Measurements from ENCODE around the gene GJB3.

GJB3 gene

GRCh38 chr1:34785231-34785874, 4.3 kb downstream of the GJB3 start:
- Histone ChIP-seq H3K27me3 (ENCODE audit: control insufficient read depth, low read length) (no peaks in the 10 kb centered on the region), H3K79me2 (ENCODE audit: control insufficient read depth, low read length) (no peaks in the 10 kb centered on the region), H3K27ac (ENCODE audit: low read depth, low read length) (no peak overlapping the region), H3K4me2 (ENCODE audit: low read length) (no peak overlapping the region), H3K4me1 (ENCODE audit: control insufficient read depth, low read length) (no peaks in the 10 kb centered on the region), H3K4me3 (ENCODE audit: low read length) (no peak overlapping the region), H3K36me3 (ENCODE audit: control insufficient read depth, low read length) (no peaks in the 10 kb centered on the region), H3F3A (ENCODE audit: control insufficient read depth, insufficient read depth) (no peaks in the 10 kb centered on the region), H3K9me3 (ENCODE audit: control insufficient read depth, insufficient read depth, low read length) (no peaks in the 10 kb centered on the region), H3K9me2 (replicated peaks; ENCODE audit: control insufficient read depth, low read length) (no peaks in the 10 kb centered on the region), H4K20me1 (ENCODE audit: control insufficient read depth, insufficient read depth, low read depth, low read length) (no peaks in the 10 kb centered on the region)
- no peak for TF ChIP-seq EZH2phosphoT487 (IDR thresholded peaks at IDR 0.05; ENCODE audit: borderline replicate concordance, low read length)
- no peak for TF ChIP-seq CTCF (IDR thresholded peaks at IDR 0.05; ENCODE audit: low read depth, low read length, poor library complexity, severe bottlenecking)

GRCh38 chr1:34785875-34786470, 5.0 kb downstream of the GJB3 start:
- H3K79me2 ChIP-seq (ENCODE audit: control insufficient read depth, low read length) = no peaks in the 10 kb centered on the region
- peaks cover 4% of the 10 kb centered on the region; the same call in 1 of the 2 replicates for H3K27me3 ChIP-seq (ENCODE audit: control insufficient read depth, low read length)
- H3K4me3 ChIP-seq (ENCODE audit: low read length) = no peak overlapping the region
- no peaks in the 10 kb centered on the region for H3K36me3 ChIP-seq (ENCODE audit: control insufficient read depth, low read length)
- no peak overlapping the region for H3K4me2 ChIP-seq (ENCODE audit: low read length)
- H3K27ac ChIP-seq (ENCODE audit: low read depth, low read length) = no peak overlapping the region
- no peaks in the 10 kb centered on the region for H3K4me1 ChIP-seq (ENCODE audit: control insufficient read depth, low read length)
- H3K9me3 ChIP-seq (ENCODE audit: control insufficient read depth, insufficient read depth, low read length) = no peaks in the 10 kb centered on the region
- TF ChIP-seq EZH2phosphoT487 (IDR thresholded peaks at IDR 0.05; ENCODE audit: borderline replicate concordance, low read length) = no peak
- no peak for TF ChIP-seq CTCF (IDR thresholded peaks at IDR 0.05; ENCODE audit: low read depth, low read length, poor library complexity, severe bottlenecking)
- no peaks in the 10 kb centered on the region for H3K9me2 ChIP-seq (replicated peaks; ENCODE audit: control insufficient read depth, low read length)
- no peaks in the 10 kb centered on the region for H4K20me1 ChIP-seq (ENCODE audit: control insufficient read depth, insufficient read depth, low read depth, low read length)
- H3F3A ChIP-seq (ENCODE audit: control insufficient read depth, insufficient read depth) = no peaks in the 10 kb centered on the region

- no peak overlapping the region for H3K4me2 ChIP-seq (ENCODE audit: low read length)
- H4K20me1 ChIP-seq (ENCODE audit: control insufficient read depth, insufficient read depth, low read depth, low read length) = no peaks in the 10 kb centered on the region
- H3K4me1 ChIP-seq (ENCODE audit: control insufficient read depth, low read length) = no peaks in the 10 kb centered on the region
- no peaks in the 10 kb centered on the region for H3K79me2 ChIP-seq (ENCODE audit: control insufficient read depth, low read length)
- no peak overlapping the region for H3K4me3 ChIP-seq (ENCODE audit: low read length)
- H3F3A ChIP-seq (ENCODE audit: control insufficient read depth, insufficient read depth) = no peaks in the 10 kb centered on the region
- no peaks in the 10 kb centered on the region for H3K9me3 ChIP-seq (ENCODE audit: control insufficient read depth, insufficient read depth, low read length)
- peaks cover 8% of the 10 kb centered on the region; the same call in 1 of the 2 replicates for H3K27me3 ChIP-seq (ENCODE audit: control insufficient read depth, low read length)
- no peaks in the 10 kb centered on the region for H3K36me3 ChIP-seq (ENCODE audit: control insufficient read depth, low read length)
- H3K9me2 ChIP-seq (replicated peaks; ENCODE audit: control insufficient read depth, low read length) = no peaks in the 10 kb centered on the region
- TF ChIP-seq EZH2phosphoT487 (IDR thresholded peaks at IDR 0.05; ENCODE audit: borderline replicate concordance, low read length) (no peak), CTCF (IDR thresholded peaks at IDR 0.05; ENCODE audit: low read depth, low read length, poor library complexity, severe bottlenecking) (peak; percentile 87)
- H3K27ac ChIP-seq (ENCODE audit: low read depth, low read length) = no peak overlapping the region
These were observed 5.7 kb downstream of the GJB3 start for GRCh38 chr1:34786521-34787325.
